SH-SY5Y (cell line): ENCODE results near the gene CADM2.

Source experiments
- GATA2 ChIP-seq: IDR thresholded peaks from 2 replicates; pipeline ENCODE4 v1.6.1; 2011; ENCODE audit warnings: mild to moderate bottlenecking, low read depth, low read length
- GATA3 ChIP-seq: IDR thresholded peaks from 2 replicates; pipeline ENCODE4 v1.6.1; 2011; ENCODE audit warnings: low read depth, mild to moderate bottlenecking, low read length, moderate library complexity

Gene CADM2

GRCh38 chr3:85796140-85796539, 837.4 kb downstream of the CADM2 start:
- TF ChIP-seq GATA3 = no peak
- no peak for TF ChIP-seq GATA2

DNA sequence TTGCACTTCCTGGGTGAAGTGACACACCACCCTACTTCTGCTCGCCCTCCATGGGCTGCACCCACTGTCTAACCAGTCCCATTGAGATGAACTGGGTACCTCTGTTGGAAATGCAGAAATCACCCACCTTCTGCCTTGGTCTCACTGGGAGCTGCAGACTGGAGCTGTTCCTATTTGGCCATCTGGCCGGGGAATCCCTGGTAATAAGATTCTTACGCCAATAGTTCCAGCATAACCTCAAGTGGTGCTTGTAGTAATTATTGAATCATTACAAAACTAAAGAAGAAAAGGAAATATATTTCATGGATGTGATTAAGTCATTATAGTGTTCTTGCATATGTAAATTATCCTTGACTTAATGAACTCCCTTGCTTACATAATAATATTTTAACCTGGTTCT, 841.9 kb downstream of the CADM2 start:
- no peak for TF ChIP-seq GATA2
- no peak for TF ChIP-seq GATA3

DNA sequence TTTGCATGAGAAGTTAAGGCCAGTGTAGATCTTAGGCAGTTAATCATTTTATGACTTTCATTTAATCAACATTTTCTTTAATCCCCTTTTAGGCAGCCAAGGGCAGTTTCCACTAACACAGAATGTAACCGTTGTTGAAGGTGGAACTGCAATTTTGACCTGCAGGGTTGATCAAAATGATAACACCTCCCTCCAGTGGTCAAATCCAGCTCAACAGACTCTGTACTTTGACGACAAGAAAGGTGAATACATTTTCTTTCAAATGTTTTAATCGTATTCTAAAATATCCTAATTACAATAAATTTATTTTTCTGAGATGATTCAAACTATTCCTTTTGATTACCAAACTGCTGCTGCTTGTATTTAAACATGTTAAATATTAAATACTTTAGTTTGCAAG, 843.2 kb downstream of the CADM2 start:
- TF ChIP-seq GATA2 (peak; percentile 35; the same call in 1 of the 2 replicates), GATA3 (no peak)

GRCh38 chr3:85808755-85809154, 850.0 kb downstream of the CADM2 start:
- TF ChIP-seq GATA2 (no peak), GATA3 (no peak)

DNA sequence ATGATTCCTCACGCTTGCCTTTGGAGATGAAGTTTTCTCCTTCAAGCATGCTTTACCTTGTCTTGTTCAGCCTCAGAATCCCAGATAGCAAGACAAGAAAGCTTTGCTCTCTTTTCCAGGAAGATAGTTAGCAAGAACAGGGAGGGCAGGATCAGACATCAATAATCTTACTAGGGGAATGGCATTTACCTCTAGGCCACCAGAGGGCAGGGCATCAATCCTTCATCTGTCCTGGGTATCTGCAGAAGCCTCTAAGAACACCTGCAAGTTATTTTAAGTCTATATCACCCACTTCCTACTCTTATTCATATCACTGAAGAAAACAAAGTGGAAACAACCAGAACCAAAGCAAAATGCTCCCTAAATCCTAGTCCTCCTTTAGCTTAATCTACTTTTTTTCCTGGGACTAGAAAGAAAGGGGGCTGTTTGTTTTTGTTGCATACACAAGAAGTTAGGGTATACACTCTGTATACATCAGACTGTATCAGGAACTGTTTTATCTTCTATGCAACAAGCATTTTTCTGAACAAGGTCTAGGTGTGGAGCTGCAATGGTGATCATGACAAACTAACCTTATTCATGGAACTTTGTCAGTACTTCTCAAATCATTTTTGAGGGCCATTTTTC, 862.5 kb downstream of the CADM2 start:
- TF ChIP-seq GATA3 (no peak), GATA2 (no peak)

DNA sequence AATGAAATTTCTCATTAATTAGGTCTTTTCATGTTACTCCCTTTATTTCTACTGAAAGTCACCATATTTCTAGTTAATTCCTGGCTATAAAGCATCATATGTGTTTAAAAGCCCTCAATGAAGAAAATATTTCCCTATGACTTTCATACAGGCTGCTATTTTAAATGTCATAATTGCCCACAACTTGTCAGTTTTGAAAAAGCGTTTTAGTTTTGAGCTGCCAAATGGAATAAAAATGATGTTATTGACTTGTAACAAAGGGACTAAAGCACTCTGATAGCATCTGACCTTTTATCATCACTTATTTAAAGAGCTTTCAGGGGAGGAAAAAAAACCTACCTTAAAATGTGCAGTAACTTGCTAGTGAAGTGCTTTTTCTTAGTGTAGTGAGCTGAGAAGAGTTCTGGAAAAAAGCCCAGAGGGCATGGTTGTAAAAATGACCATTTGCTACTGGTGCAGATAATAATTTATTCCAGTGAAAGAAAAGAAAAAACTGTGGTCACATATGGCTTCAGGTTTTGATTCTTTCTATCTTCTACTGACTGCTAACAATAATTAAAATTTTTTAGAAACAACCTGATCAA, 877.2 kb downstream of the CADM2 start:
- TF ChIP-seq GATA3 = no peak
- no peak for TF ChIP-seq GATA2

GRCh38 chr3:85837402-85837801, 878.6 kb downstream of the CADM2 start:
- TF ChIP-seq GATA2 (no peak), GATA3 (no peak)

- no peak for TF ChIP-seq GATA2
- no peak for TF ChIP-seq GATA3
Measured at GRCh38 chr3:85838921-85839320, 880.1 kb downstream of the CADM2 start.

- TF ChIP-seq GATA2 (no peak), GATA3 (no peak)
Measured at GRCh38 chr3:85842081-85842480, 883.3 kb downstream of the CADM2 start.

DNA sequence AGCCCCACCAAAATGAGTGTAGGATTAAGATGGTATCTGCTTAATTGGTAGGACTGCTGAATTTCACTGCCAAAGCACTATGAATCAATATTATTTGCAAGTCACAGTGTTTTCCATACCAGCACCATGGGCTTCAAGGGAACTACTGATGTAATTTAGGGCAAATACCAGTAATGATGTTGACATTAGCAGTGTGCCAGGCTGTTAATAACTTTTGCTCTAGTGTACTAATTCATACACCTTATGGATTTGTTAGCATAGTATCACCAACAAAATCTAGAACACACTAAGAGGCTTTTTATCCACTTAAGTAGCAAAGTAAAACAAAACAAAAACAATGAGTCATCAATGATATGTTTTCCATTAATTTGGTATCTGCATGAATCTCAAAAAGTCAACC, 888.2 kb downstream of the CADM2 start:
- TF ChIP-seq GATA2 = no peak

DNA sequence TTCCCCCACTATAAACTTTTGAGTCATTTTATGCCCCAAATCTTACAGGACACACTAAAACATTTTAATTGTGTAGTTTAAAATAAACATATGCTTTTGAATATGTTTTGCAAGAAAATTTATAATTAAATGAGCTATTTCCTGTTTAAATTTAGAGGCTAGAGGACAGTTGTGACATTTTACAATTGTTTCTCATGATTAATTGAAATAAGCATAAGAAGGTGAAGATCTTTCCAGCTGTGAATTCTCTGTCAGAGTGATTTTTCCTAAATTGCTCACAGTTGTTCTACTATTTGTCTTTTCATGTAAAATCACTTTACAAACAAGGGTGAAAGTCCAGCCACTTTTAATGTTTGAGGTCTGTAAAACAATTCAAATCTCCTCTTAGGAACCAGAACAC, 892.3 kb downstream of the CADM2 start:
- TF ChIP-seq GATA3 (no peak), GATA2 (no peak)

GRCh38 chr3:85853805-85854204, 895.0 kb downstream of the CADM2 start:
- TF ChIP-seq GATA3 = no peak
- TF ChIP-seq GATA2 = no peak

GRCh38 chr3:85862893-85863455, 904.2 kb downstream of the CADM2 start:
- no peak for TF ChIP-seq GATA3
- no peak for TF ChIP-seq GATA2

GRCh38 chr3:85864896-85865295, 906.1 kb downstream of the CADM2 start:
- no peak for TF ChIP-seq GATA2
- no peak for TF ChIP-seq GATA3

DNA sequence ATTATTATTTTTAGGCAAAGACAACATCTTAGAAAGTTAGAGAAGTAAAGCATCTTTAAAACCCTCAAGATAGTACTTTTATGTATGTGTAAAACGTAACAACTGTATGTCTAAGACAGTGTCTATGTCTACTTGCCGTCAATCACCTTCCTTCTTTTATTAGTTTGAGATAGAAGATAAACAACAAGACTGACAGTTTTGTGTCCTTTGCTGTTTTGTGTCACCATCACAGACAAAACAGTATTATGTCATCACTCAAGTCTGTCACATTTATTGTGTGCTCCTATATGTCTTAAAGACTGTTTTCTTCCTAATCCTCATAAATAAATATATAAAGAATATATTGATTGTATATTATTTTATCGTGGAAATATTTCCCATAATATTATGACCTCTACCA, 908.3 kb downstream of the CADM2 start:
- TF ChIP-seq GATA3 = no peak
- no peak for TF ChIP-seq GATA2
